B cell (primary cell): ENCODE data around the gene CXXC5. TPM values are rescaled to one million over a fixed set of nuclear protein-coding genes. Genes with fewer than 3 reads are reported as not detected.
A peak's percentile ranks its signal among the peaks of the same experiment; 100 is the strongest.

Source experiments
- ATAC-seq: fragments of 200-7000 bp; cut with Tn5 transposase; one replicate; pipeline ENCODE4 v1.10.0; 2021; ENCODE audit warnings: low read depth, mild to moderate bottlenecking, moderate number of reproducible peaks, moderate library complexity
- CTCF ChIA-PET: fragments of 350-600 bp; sonication (Branson Sonifier 250); formaldehyde crosslinking; loops from one replicate; lab custom pipeline; 2021; ENCODE audit warnings: antibody characterized with exemption, inconsistent platforms; lab: Charles Lee
- POLR2A ChIA-PET: fragments of 350-600 bp; sonication (Branson Sonifier 250); formaldehyde crosslinking; loops from one replicate; lab custom pipeline; 2021; ENCODE audit warnings: antibody characterized with exemption; lab: Charles Lee
- DNase-seq: peaks from one replicate; pipeline ENCODE4 v3.0.0; 2013
- H2AFZ ChIP-seq: 2 replicates; pipeline ENCODE4 v1.6.1; 2012; ENCODE audit warnings: mild to moderate bottlenecking, low read depth, low read length; ENCODE audit not compliant: insufficient read depth, poor library complexity, severe bottlenecking
- H3K27ac ChIP-seq, 2 donors: 1 replicate in 1 of 2; 2 replicates in 1 of 2; pipeline ENCODE4 v1.5.1; 2012 to 2013; ENCODE audit warnings: low read length in 2 of 2, mild to moderate bottlenecking in 2 of 2, moderate library complexity in 1 of 2
- H3K27me3 ChIP-seq, 4 experiments: fragments of 200-600 bp in 1 of 4; sonication (generic) in 1 of 4; replicated peaks in 1 of 4; 1 replicate in 2 of 4; 2 replicates in 2 of 4; pipeline versions ENCODE4 v1.6.1 to v1.7.0; 2013 to 2016; ENCODE audit warnings: low read length in 3 of 4, mild to moderate bottlenecking in 2 of 4, mixed read lengths in 1 of 4, moderate library complexity in 1 of 4; ENCODE audit not compliant: insufficient read depth in 4 of 4, control insufficient read depth in 3 of 4; ENCODE audit errors: control extremely low read depth in 1 of 4
- H3K36me3 ChIP-seq, 2 experiments: replicated peaks in 1 of 2; 1 replicate in 1 of 2; 2 replicates in 1 of 2; pipeline versions ENCODE4 v1.6.1 to v1.7.1; 2013; ENCODE audit warnings: low read length in 1 of 2; ENCODE audit not compliant: insufficient read depth in 2 of 2, control insufficient read depth in 1 of 2; ENCODE audit errors: control extremely low read depth in 1 of 2, extremely low read depth in 1 of 2
- H3K4me1 ChIP-seq, 2 donors: fragments of 200-600 bp in 1 of 2; sonication (generic) in 1 of 2; 1 replicate in 1 of 2; 2 replicates in 1 of 2; pipeline versions ENCODE4 v1.5.1 to v1.6.1; 2013 to 2017; ENCODE audit warnings: low read length in 2 of 2; ENCODE audit not compliant: control insufficient read depth in 2 of 2, insufficient read depth in 2 of 2
- H3K4me2 ChIP-seq: replicated peaks from 2 replicates; pipeline ENCODE3; 2012; ENCODE audit warnings: mild to moderate bottlenecking, low read depth, low read length; ENCODE audit not compliant: poor library complexity, severe bottlenecking
- H3K4me3 ChIP-seq, 5 experiments: fragments of 200-600 bp in 1 of 5; sonication (generic) in 1 of 5; 1 replicate in 3 of 5; 2 replicates in 2 of 5; pipeline versions ENCODE4 v1.5.1 to v1.7.0; 2011 to 2016; ENCODE audit warnings: low read length in 4 of 5, mild to moderate bottlenecking in 4 of 5, low read depth in 2 of 5, control low read depth in 1 of 5, moderate library complexity in 1 of 5; ENCODE audit not compliant: insufficient read depth in 1 of 5; ENCODE audit errors: control extremely low read depth in 1 of 5, extremely low read depth in 1 of 5
- H3K79me2 ChIP-seq: fragments of 200-600 bp; sonication (generic); one replicate; pipeline ENCODE4 v1.6.0; 2016; ENCODE audit warnings: low read length; ENCODE audit not compliant: control insufficient read depth, insufficient read depth
- H3K9ac ChIP-seq: fragments of 200-600 bp; sonication (generic); 2 replicates; pipeline ENCODE4 v1.6.1; 2017; ENCODE audit warnings: mild to moderate bottlenecking, low read length, moderate library complexity
- H3K9me3 ChIP-seq, 3 donors: one replicate each; pipeline versions ENCODE4 v1.6.1 to v1.7.1; 2013; ENCODE audit warnings: low read length in 2 of 3; ENCODE audit not compliant: control insufficient read depth in 2 of 3, insufficient read depth in 1 of 3; ENCODE audit errors: control extremely low read depth in 1 of 3
- H4K20me1 ChIP-seq: 2 replicates; pipeline ENCODE4 v1.6.0; 2012; ENCODE audit warnings: mild to moderate bottlenecking, low read length; ENCODE audit not compliant: insufficient read depth, control insufficient read depth, poor library complexity, severe bottlenecking
- H3K27ac Mint-ChIP-seq: one replicate; pipeline ENCODE4 v1.8.0; 2021; ENCODE audit warnings: mixed read lengths
- H3K27me3 Mint-ChIP-seq: one replicate; pipeline ENCODE4 v1.8.0; 2021; ENCODE audit warnings: mixed read lengths
- H3K4me1 Mint-ChIP-seq: one replicate; pipeline ENCODE4 v1.8.0; 2021; ENCODE audit warnings: mixed read lengths
- H3K4me3 Mint-ChIP-seq: one replicate; pipeline ENCODE4 v1.8.0; 2021; ENCODE audit warnings: mixed read lengths
- H3K9me3 Mint-ChIP-seq: one replicate; pipeline ENCODE4 v1.8.0; 2022; ENCODE audit warnings: mixed read lengths; ENCODE audit not compliant: insufficient read depth
- CTCF ChIP-seq: fragments of 200-600 bp; IDR thresholded peaks from one replicate; pipeline ENCODE4 v1.8.0; 2022; ENCODE audit warnings: antibody characterized with exemption, mild to moderate bottlenecking
- EZH2 ChIP-seq: IDR thresholded peaks from 2 replicates; pipeline ENCODE4 v1.6.1; 2012; ENCODE audit warnings: borderline replicate concordance, low read depth, mild to moderate bottlenecking, moderate library complexity, low read length; ENCODE audit not compliant: insufficient read depth, poor library complexity, severe bottlenecking
- WGBS: methylation state at CpG from one replicate; pipeline ENCODE4 v1.1.5; 2013; ENCODE audit warnings: missing lambda C conversion rate; ENCODE audit not compliant: insufficient coverage; 5-methylcytosine and 5-hydroxymethylcytosine counted together
- intact Hi-C: fragments of 100-400 bp; cut with micrococcal nuclease; formaldehyde crosslinking; loops from one replicate; pipeline ENCODE4 v1.10.0; 2022
- polyA plus RNA-seq: library from polyadenylated mRNA; depleted of rRNA; stranded (reverse); fragments of >200 nt; gene quantifications from 2 replicates; pipeline ENCODE4 v1.2.3, GENCODE V29; 2012
- total RNA-seq, 2 donors: library from RNA; stranded (reverse); fragments of 120-200 nt in 1 of 2; gene quantifications; 1 replicate in 1 of 2; 2 replicates in 1 of 2; pipeline versions ENCODE4 v1.2.3 to v1.2.4, GENCODE V29; 2013 to 2022

The CXXC5 gene
- total and polyA plus RNA-seq, 2 donors (not counting 1 experiment from before 2014, with no cell fraction given): 126 to 143 TPM

GRCh38 chr5:139681466-139681865, 33.3 kb downstream of the CXXC5 start:
- no peak overlapping the region for H3K27ac ChIP-seq
- Mint-ChIP-seq H3K27me3 (no peaks in the 10 kb centered on the region), H3K9me3 (no peaks in the 10 kb centered on the region), H3K27ac (no peak overlapping the region), H3K4me3 (no peak overlapping the region), H3K4me1 (peaks cover 60% of the 10 kb centered on the region)
- peaks cover 24 to 43% of the 10 kb centered on the region in 2 donors for H3K4me1 ChIP-seq
- POLR2A ChIA-PET: interaction anchor here (0.9 kb wide), 1 partner anchor 30 kb away, joined by 3 read pairs; no protein-coding TSS in a partner anchor
- no peak overlapping the region for H3K4me3 ChIP-seq
- DNase-seq (no peak), ATAC-seq (no peak)
- intact Hi-C loops: no loop called here
- TF ChIP-seq EZH2 (no peak), CTCF (no peak)
- peaks cover 99% of the 10 kb centered on the region for H4K20me1 ChIP-seq
- peaks cover 74% of the 10 kb centered on the region for H3K79me2 ChIP-seq
- H3K27me3 ChIP-seq: no peaks in the 10 kb centered on the region
- no peak overlapping the region for H2AFZ ChIP-seq
- no peak overlapping the region for H3K4me2 ChIP-seq
- H3K9me3 ChIP-seq: no peaks in the 10 kb centered on the region
- CTCF ChIA-PET: interaction anchor here (0.5 to 14.0 kb wide), 2 partner anchors 46 to 66 kb away, joined by 3 to 502 read pairs; no protein-coding TSS in a partner anchor
- peaks cover 0 to 89% of the 10 kb centered on the region in 2 experiments for H3K36me3 ChIP-seq
- no peak overlapping the region for H3K9ac ChIP-seq

- no peaks in the 10 kb centered on the region for H3K9me3 ChIP-seq
- peaks cover 99% of the 10 kb centered on the region for H4K20me1 ChIP-seq
- 95% methylated on average over 28 of the region's 29 CpGs for WGBS
- intact Hi-C loops: no loop called here
- TF ChIP-seq CTCF (no peak), EZH2 (no peak)
- no peak overlapping the region for H3K4me2 ChIP-seq
- ATAC-seq (no peak), DNase-seq (no peak)
- ChIA-PET CTCF (interaction anchor here (14.0 kb wide), 1 partner anchor 47 kb away, joined by 502 read pairs; no protein-coding TSS in a partner anchor), POLR2A (interaction anchor here (0.7 to 0.9 kb wide), 2 partner anchors 30 to 46 kb away, joined by 3 read pairs; no protein-coding TSS in a partner anchor)
- no peak overlapping the region for H3K4me3 ChIP-seq
- H3K4me1 ChIP-seq: peaks cover 32 to 48% of the 10 kb centered on the region in 2 donors
- H3K27ac ChIP-seq: no peak overlapping the region
- H3K27me3 ChIP-seq: no peaks in the 10 kb centered on the region
- Mint-ChIP-seq H3K4me3 (no peak overlapping the region), H3K4me1 (peaks cover 62% of the 10 kb centered on the region), H3K27me3 (no peaks in the 10 kb centered on the region), H3K9me3 (no peaks in the 10 kb centered on the region), H3K27ac (peak overlapping the region; percentile 56)
- peaks cover 0 to 89% of the 10 kb centered on the region in 2 experiments for H3K36me3 ChIP-seq
- no peak overlapping the region for H3K9ac ChIP-seq
- H2AFZ ChIP-seq: no peak overlapping the region
- peaks cover 65% of the 10 kb centered on the region for H3K79me2 ChIP-seq
Measured at GRCh38 chr5:139682016-139682975, 34.1 kb downstream of the CXXC5 start.
